HS-5 (cell line): ENCODE data around the gene ZC3HAV1L.
"Not testable (repeated sequence)": the region's sequence is repeated elsewhere in the genome, so short reads cannot be mapped to it uniquely, and the experiment has no call there.

Experiments
- DNase-seq: peaks from one replicate; pipeline ENCODE4 v3.0.0-alpha.2; 2012; ENCODE audit warnings: low read depth

The ZC3HAV1L gene

GRCh38 chr7:139035586-139036353 is at the start of gene ZC3HAV1L:
TSS of gene ZC3HAV1L (minus strand) at chr7:139036042. CDS start at chr7:139036017, 25 bp downstream.
- DNase-seq = no peak

- DNase-seq = no peak
These were observed 48.9 kb upstream of the ZC3HAV1L start for GRCh38 chr7:139084709-139085108.

- no peak for DNase-seq
These were observed 45.7 kb upstream of the ZC3HAV1L start for GRCh38 chr7:139081584-139081983.

- DNase-seq = no peak
These were observed 45.1 kb upstream of the ZC3HAV1L start for GRCh38 chr7:139080905-139081304.

- DNase-seq = no peak
These were observed 44.0 kb upstream of the ZC3HAV1L start for GRCh38 chr7:139079861-139080260.

- DNase-seq = no peak
These were observed 43.1 kb upstream of the ZC3HAV1L start for GRCh38 chr7:139078911-139079310.

- peak; percentile 8 for DNase-seq
These were observed 42.6 kb upstream of the ZC3HAV1L start for GRCh38 chr7:139078399-139078798.

- not testable (repeated sequence) for DNase-seq
These were observed 41.9 kb upstream of the ZC3HAV1L start for GRCh38 chr7:139077706-139078105.

- DNase-seq = no peak
These were observed 40.2 kb upstream of the ZC3HAV1L start for GRCh38 chr7:139075871-139076686.

- peak; percentile 47 for DNase-seq
These were observed 39.3 kb upstream of the ZC3HAV1L start for GRCh38 chr7:139075031-139075652.

- no peak for DNase-seq
These were observed 37.0 kb upstream of the ZC3HAV1L start for GRCh38 chr7:139072796-139073195.

GRCh38 chr7:139071680-139072079 is 35.8 kb upstream of the ZC3HAV1L start:
- DNase-seq = no peak

GRCh38 chr7:139068544-139069399 is 32.9 kb upstream of the ZC3HAV1L start:
- DNase-seq = no peak

- DNase-seq = no peak
These were observed 30.5 kb upstream of the ZC3HAV1L start for GRCh38 chr7:139066315-139066714.

- no peak for DNase-seq
These were observed 29.5 kb upstream of the ZC3HAV1L start for GRCh38 chr7:139065323-139065722.

- no peak for DNase-seq
These were observed 25.6 kb upstream of the ZC3HAV1L start for GRCh38 chr7:139061416-139061815.

GRCh38 chr7:139060695-139061237 is 24.9 kb upstream of the ZC3HAV1L start:
- no peak for DNase-seq

GRCh38 chr7:139059905-139060304 is 24.1 kb upstream of the ZC3HAV1L start:
- DNase-seq = no peak

GRCh38 chr7:139058943-139059342 is 23.1 kb upstream of the ZC3HAV1L start:
- DNase-seq = no peak

GRCh38 chr7:139055674-139056073 is 19.8 kb upstream of the ZC3HAV1L start:
- no peak for DNase-seq

- DNase-seq = not testable (repeated sequence)
These were observed 18.8 kb upstream of the ZC3HAV1L start for GRCh38 chr7:139054656-139055055.
